ENCODE results near the gene BCL2L1.
A peak's percentile ranks its signal among the peaks of the same experiment; 100 is the strongest.

Gene BCL2L1

GRCh38 chr20:31664696-31665354 is 57.8 kb downstream of the BCL2L1 start:
- no peak for TF ChIP-seq CTCF (IDR thresholded peaks at IDR 0.05; ENCODE audit: low read depth, low read length)
- in situ Hi-C loops (cut with HindIII; ENCODE audit: low sequenced_read_pairs) = no loop called here
- no peak for DNase-seq (ENCODE audit: low read depth, low spot score)
- no peak overlapping the region for H3K4me3 ChIP-seq (ENCODE audit: low read depth, low read length)

GRCh38 chr20:31663838-31664695 is 58.6 kb downstream of the BCL2L1 start:
- DNase-seq (ENCODE audit: low read depth, low spot score) = no peak
- H3K4me3 ChIP-seq (ENCODE audit: low read depth, low read length) = no peak overlapping the region
- in situ Hi-C loops (cut with HindIII; ENCODE audit: low sequenced_read_pairs) = no loop called here
- no peak for TF ChIP-seq CTCF (IDR thresholded peaks at IDR 0.05; ENCODE audit: low read depth, low read length)

GRCh38 chr20:31663524-31663837 is 59.2 kb downstream of the BCL2L1 start:
- H3K4me3 ChIP-seq (ENCODE audit: low read depth, low read length) = no peak overlapping the region
- no peak for TF ChIP-seq CTCF (IDR thresholded peaks at IDR 0.05; ENCODE audit: low read depth, low read length)
- in situ Hi-C loops (cut with HindIII; ENCODE audit: low sequenced_read_pairs) = no loop called here
- no peak for DNase-seq (ENCODE audit: low read depth, low spot score)

GRCh38 chr20:31662372-31662854 is 60.3 kb downstream of the BCL2L1 start:
- H3K4me3 ChIP-seq (ENCODE audit: low read depth, low read length) = no peak overlapping the region
- in situ Hi-C loops (cut with HindIII; ENCODE audit: low sequenced_read_pairs) = no loop called here
- no peak for TF ChIP-seq CTCF (IDR thresholded peaks at IDR 0.05; ENCODE audit: low read depth, low read length)
- no peak for DNase-seq (ENCODE audit: low read depth, low spot score)

GRCh38 chr20:31661625-31662371 is 60.9 kb downstream of the BCL2L1 start:
- in situ Hi-C loops (cut with HindIII; ENCODE audit: low sequenced_read_pairs) = no loop called here
- peak; percentile 82 for DNase-seq (ENCODE audit: low read depth, low spot score)
- peak; percentile 72 for TF ChIP-seq CTCF (IDR thresholded peaks at IDR 0.05; ENCODE audit: low read depth, low read length)
- H3K4me3 ChIP-seq (ENCODE audit: low read depth, low read length) = peak overlapping the region; percentile 10

GRCh38 chr20:31654534-31654933 is 68.1 kb downstream of the BCL2L1 start:
- no peak for DNase-seq (ENCODE audit: low read depth, low spot score)
- no peak for TF ChIP-seq CTCF (IDR thresholded peaks at IDR 0.05; ENCODE audit: low read depth, low read length)
- H3K4me3 ChIP-seq (ENCODE audit: low read depth, low read length) = no peak overlapping the region
- in situ Hi-C loops (cut with HindIII; ENCODE audit: low sequenced_read_pairs) = no loop called here
